Naive thymus-derived CD4-positive, alpha-beta T cell (primary cell): ENCODE measurements around the gene KRTAP4-8. TPM values are rescaled to one million over a fixed set of nuclear protein-coding genes. Genes with fewer than 3 reads are reported as not detected.
"Not testable (repeated sequence)": the region's sequence is repeated elsewhere in the genome, so short reads cannot be mapped to it uniquely, and the experiment has no call there.

Experiments used
- ATAC-seq: fragments of 150-1000 bp; cut with Tn5 transposase; 2 replicates; pipeline ENCODE4 v1.10.0; 2021; ENCODE audit warnings: mild to moderate bottlenecking, moderate library complexity
- CTCF ChIA-PET: fragments of 350-600 bp; sonication (Branson Sonifier 250); formaldehyde crosslinking; loops from one replicate; lab custom pipeline; 2021; ENCODE audit warnings: antibody characterized with exemption; lab: Charles Lee
- POLR2A ChIA-PET: fragments of 350-600 bp; sonication (Branson Sonifier 250); formaldehyde crosslinking; loops from one replicate; lab custom pipeline; 2021; ENCODE audit warnings: antibody characterized with exemption, inconsistent platforms; lab: Charles Lee
- DNase-seq, 9 donors: peaks; one replicate each; pipeline versions ENCODE4 v3.0.0 to v3.0.0-alpha.2; 2020 to 2022; ENCODE audit warnings: mixed read lengths in 1 of 9
- H3K27ac ChIP-seq: one replicate; pipeline ENCODE4 v1.7.0; 2013; ENCODE audit warnings: mild to moderate bottlenecking, low read depth, low read length, moderate library complexity
- H3K27me3 ChIP-seq, 2 donors: one replicate each; pipeline ENCODE4 v1.7.0; 2013; ENCODE audit warnings: low read length in 2 of 2, mild to moderate bottlenecking in 2 of 2, moderate library complexity in 2 of 2; ENCODE audit not compliant: control insufficient read depth in 2 of 2, insufficient read depth in 2 of 2
- H3K36me3 ChIP-seq, 3 experiments: 1 replicate in 2 of 3; 2 replicates in 1 of 3; pipeline ENCODE4 v1.7.0; 2013; ENCODE audit warnings: low read length in 3 of 3, mild to moderate bottlenecking in 3 of 3, moderate library complexity in 1 of 3; ENCODE audit not compliant: insufficient read depth in 3 of 3, control insufficient read depth in 2 of 3
- H3K4me1 ChIP-seq, 2 donors: one replicate each; pipeline ENCODE4 v1.7.0; 2013; ENCODE audit warnings: low read length in 2 of 2, mild to moderate bottlenecking in 2 of 2, moderate library complexity in 1 of 2; ENCODE audit not compliant: control insufficient read depth in 2 of 2, insufficient read depth in 2 of 2
- H3K4me3 ChIP-seq: 2 replicates; pipeline ENCODE4 v1.7.0; 2013; ENCODE audit warnings: mild to moderate bottlenecking, low read length
- H3K9me3 ChIP-seq, 3 experiments: 1 replicate in 2 of 3; 2 replicates in 1 of 3; pipeline ENCODE4 v1.7.0; 2013; ENCODE audit warnings: low read length in 3 of 3; ENCODE audit not compliant: control insufficient read depth in 2 of 3
- H3K27ac Mint-ChIP-seq, 9 donors: one replicate each; pipeline ENCODE4 v1.8.0; 2020 to 2022; ENCODE audit warnings: mixed read lengths in 9 of 9, mild to moderate bottlenecking in 8 of 9, moderate library complexity in 5 of 9, inconsistent platforms in 2 of 9
- H3K27me3 Mint-ChIP-seq, 5 donors: one replicate each; pipeline ENCODE4 v1.8.0; 2021 to 2022; ENCODE audit warnings: mixed read lengths in 5 of 5, mild to moderate bottlenecking in 1 of 5
- H3K36me3 Mint-ChIP-seq, 5 donors: one replicate each; pipeline ENCODE4 v1.8.0; 2020 to 2022; ENCODE audit warnings: mixed read lengths in 5 of 5, mild to moderate bottlenecking in 3 of 5, inconsistent platforms in 1 of 5
- H3K4me1 Mint-ChIP-seq, 7 donors: one replicate each; pipeline ENCODE4 v1.8.0; 2020 to 2022; ENCODE audit warnings: mixed read lengths in 7 of 7, mild to moderate bottlenecking in 3 of 7, inconsistent platforms in 1 of 7
- H3K4me3 Mint-ChIP-seq, 10 donors: one replicate each; pipeline ENCODE4 v1.8.0; 2020 to 2022; ENCODE audit warnings: mild to moderate bottlenecking in 10 of 10, mixed read lengths in 10 of 10, moderate library complexity in 6 of 10, inconsistent platforms in 2 of 10
- H3K9me3 Mint-ChIP-seq, 11 donors: one replicate each; pipeline ENCODE4 v1.8.0; 2020 to 2022; ENCODE audit warnings: mixed read lengths in 11 of 11, mild to moderate bottlenecking in 4 of 11, inconsistent platforms in 1 of 11, moderate library complexity in 1 of 11
- intact Hi-C, 2 donors: fragments of 100-400 bp; cut with micrococcal nuclease; formaldehyde crosslinking; loops; one replicate each; pipeline ENCODE4 v1.15.1; 2023
- polyA plus RNA-seq, 2 donors: library from polyadenylated mRNA; unstranded; fragments of 300-500 nt; fragmentation: Illumina TruSeq; gene quantifications; one replicate each; pipeline ENCODE4 v1.2.3, GENCODE V29; 2021
- total RNA-seq, 6 experiments: library from RNA in 5 of 6; stranded (reverse) in 5 of 6; gene quantifications; 1 replicate in 5 of 6; 2 replicates in 1 of 6; pipeline ENCODE4 v1.2.3 and lab custom pipeline; 2021 to 2026

KRTAP4-8 gene
- total and polyA plus RNA-seq, 7 experiments from 2014 or later, result not detected

DNA sequence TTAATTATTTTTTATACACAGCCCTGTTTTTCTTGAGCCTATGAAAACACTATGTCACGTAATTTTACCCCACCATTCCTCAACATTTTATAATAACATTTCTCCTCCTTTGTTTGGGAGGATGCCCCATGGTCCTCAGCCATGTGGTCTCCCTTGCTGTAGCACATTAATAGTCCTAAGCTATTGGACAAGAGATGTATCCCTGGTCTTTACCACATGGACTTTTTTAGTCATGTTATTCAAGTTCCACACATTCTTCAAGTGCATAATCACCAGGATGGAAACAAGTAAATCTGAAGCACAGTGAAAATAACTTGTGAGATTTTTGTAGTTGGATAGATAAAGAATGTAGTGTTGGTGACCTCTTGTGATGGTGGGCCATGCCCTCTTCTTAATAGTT is 36.0 kb downstream of the KRTAP4-8 start:
- H3K27ac ChIP-seq, result no peak overlapping the region
- DNase-seq, result no peak
- ChIA-PET CTCF (no interaction called here), POLR2A (interaction anchor here (0.6 kb wide), 1 partner anchor 446 kb away, joined by 3 read pairs; no protein-coding TSS in a partner anchor)
- Mint-ChIP-seq H3K9me3 (peaks cover 0 to 8% (median 0%) of the 10 kb centered on the region in 11 donors), H3K4me3 (no peak overlapping the region), H3K27ac (no peak overlapping the region), H3K4me1 (no peaks in the 10 kb centered on the region), H3K27me3 (peaks cover 26 to 59% (median 35%) of the 10 kb centered on the region in 5 donors), H3K36me3 (peaks cover 0 to 3% (median 0%) of the 10 kb centered on the region in 5 donors)
- H3K27me3 ChIP-seq, result no peaks in the 10 kb centered on the region
- intact Hi-C loops, result no loop called here
- H3K4me3 ChIP-seq, result no peak overlapping the region
- no peaks in the 10 kb centered on the region for H3K9me3 ChIP-seq
- H3K36me3 ChIP-seq, result no peaks in the 10 kb centered on the region
- H3K4me1 ChIP-seq, result no peaks in the 10 kb centered on the region
- no peak for ATAC-seq

DNA sequence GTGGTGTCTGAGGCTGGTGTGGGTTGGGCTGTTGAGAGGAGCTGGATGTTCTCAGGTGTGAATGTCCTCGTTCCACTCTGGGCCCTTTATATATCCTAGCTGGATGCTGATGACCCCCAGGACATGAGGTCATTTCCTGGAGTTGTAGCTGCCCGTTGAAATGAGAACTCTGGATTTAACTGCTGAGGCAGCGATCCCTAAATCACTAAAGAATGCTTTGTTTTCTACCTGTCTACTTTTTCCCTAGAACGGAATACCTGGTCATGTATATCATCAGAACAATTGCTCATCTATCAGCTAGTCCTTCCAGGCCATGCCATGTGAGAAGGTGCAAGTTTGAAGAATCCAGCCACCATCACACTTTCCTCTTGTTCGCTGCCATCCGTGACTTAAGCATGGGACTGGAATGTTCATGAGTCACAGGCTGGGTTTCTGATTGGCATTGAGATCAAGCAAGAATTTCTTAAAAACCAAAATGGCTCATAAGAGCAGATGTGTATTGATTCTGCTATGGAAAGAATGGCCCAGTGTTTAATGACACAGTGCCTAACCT is 37.8 kb downstream of the KRTAP4-8 start, which contains the start of gene KRTAP2-3:
Gene KRTAP2-3 (minus strand): TSS at position 63 of the 553 bp plus-strand sequence. CDS start 64 bp downstream, outside the sequence.
- Histone ChIP-seq H3K27ac (no peak within 1 kb of the TSS), H3K9me3 (no peaks in the 10 kb centered on the region), H3K36me3 (no peaks in the 10 kb centered on the region), H3K27me3 (no peaks in the 10 kb centered on the region), H3K4me1 (no peaks in the 10 kb centered on the region), H3K4me3 (no peak within 1 kb of the TSS)
- CTCF ChIA-PET, result no interaction called here
- ATAC-seq (no peak), DNase-seq (no peak)
- H3K4me1 Mint-ChIP-seq, result no peaks in the 10 kb centered on the region
- H3K36me3 Mint-ChIP-seq, result peaks cover 0 to 3% (median 0%) of the 10 kb centered on the region in 5 donors
- H3K9me3 Mint-ChIP-seq, result peaks cover 0 to 8% (median 0%) of the 10 kb centered on the region in 11 donors
- POLR2A ChIA-PET, result no interaction called here
- peaks cover 26 to 62% (median 42%) of the 10 kb centered on the region in 5 donors for H3K27me3 Mint-ChIP-seq
- no peak within 1 kb of the TSS for H3K4me3 Mint-ChIP-seq
- no peak within 1 kb of the TSS for H3K27ac Mint-ChIP-seq
- intact Hi-C loops, result no loop called here

DNA sequence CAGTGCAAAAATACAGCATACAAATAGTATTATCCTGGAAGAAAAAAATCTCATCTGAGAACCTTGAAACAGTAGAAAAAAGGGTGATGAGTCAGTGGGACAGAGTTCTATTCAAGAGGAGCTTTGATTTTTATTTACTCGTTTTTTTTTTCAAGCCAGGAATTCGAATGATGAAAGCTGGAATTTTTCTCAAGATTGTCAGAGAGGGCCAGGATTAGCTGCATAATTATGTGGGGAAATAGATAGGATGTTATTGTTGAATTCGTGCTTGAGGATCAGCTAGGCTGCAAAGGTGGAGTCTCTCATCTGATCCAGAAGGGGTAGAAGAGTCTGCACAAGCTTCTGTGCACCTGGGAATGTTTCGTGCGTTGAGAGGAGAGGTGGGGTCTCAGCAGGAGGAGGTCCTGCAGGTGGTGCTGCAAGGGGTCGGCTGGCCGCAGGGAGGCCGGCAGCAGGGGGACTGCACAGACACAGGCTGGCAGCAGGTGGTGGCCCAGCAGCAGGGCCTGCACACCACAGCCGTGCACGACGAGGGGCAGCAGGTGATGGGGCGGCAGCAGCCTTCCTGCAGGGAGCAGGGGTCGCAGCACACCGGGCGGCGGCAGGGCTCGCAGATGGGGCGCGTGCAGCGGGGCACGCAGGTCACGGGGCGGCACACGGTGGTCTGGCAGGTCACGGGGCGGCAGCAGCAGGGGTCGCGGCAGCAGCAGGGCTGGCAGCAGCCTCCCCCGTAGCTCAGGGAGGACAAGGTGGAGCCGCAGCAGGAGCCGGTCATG is 38.5 kb downstream of the KRTAP4-8 start:
- H3K4me1 Mint-ChIP-seq, POLR2A ChIA-PET, H3K9me3 Mint-ChIP-seq, H3K36me3 Mint-ChIP-seq, DNase-seq, H3K27me3 ChIP-seq, H3K4me3 Mint-ChIP-seq, ATAC-seq, H3K9me3 ChIP-seq, intact Hi-C loops, H3K4me1 ChIP-seq, H3K4me3 ChIP-seq, H3K36me3 ChIP-seq, H3K27ac ChIP-seq, H3K27ac Mint-ChIP-seq: not testable (repeated sequence)
- CTCF ChIA-PET, result interaction anchor here (0.5 kb wide), 1 partner anchor 490 kb away, joined by 3 read pairs; no protein-coding TSS in a partner anchor
- H3K27me3 Mint-ChIP-seq, result peaks cover 26 to 59% (median 42%) of the 10 kb centered on the region in 5 donors

DNA sequence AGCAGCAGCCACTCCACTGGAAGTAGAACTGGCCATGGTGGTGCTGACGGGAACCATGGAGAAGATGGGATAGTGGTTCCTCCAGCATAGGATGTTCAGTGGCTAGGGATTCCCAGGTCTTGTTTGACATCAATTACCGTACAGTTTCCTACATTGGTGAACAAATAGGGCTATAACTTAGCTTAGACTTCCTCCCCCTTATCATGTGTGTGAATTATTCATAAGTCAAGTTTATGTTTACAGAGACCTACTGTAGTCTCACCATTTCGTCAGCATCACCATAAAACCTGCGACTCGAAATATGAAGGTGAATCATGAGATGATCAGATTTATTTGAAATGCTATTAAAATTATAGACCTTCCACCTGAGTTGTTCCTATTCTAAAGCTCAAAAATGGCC is 39.2 kb downstream of the KRTAP4-8 start:
- peaks cover 0 to 8% (median 0%) of the 10 kb centered on the region in 11 donors for H3K9me3 Mint-ChIP-seq

DNA sequence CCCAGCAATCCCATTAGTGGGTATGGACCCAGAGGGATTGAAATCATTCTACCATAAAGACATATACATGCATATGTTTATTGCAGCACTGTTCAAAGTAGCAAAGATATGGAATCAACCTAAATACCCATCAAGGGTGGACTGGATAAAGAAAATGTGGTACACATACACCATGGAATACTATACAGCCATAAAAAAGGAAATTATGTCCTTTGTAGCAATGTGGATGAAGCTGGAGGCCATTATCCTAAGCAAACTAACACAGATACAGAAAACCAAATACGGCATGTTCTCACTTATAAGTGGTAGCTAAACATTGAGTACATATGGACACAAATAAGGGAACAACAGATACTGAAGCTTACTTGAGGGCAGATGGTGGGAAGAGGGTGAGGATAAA is 40.4 kb downstream of the KRTAP4-8 start:
- no peaks in the 10 kb centered on the region for H3K36me3 ChIP-seq
- H3K4me3 ChIP-seq, result no peak overlapping the region
- H3K27me3 ChIP-seq, result no peaks in the 10 kb centered on the region
- intact Hi-C loops, result no loop called here
- H3K4me3 Mint-ChIP-seq, result no peak overlapping the region
- H3K4me1 ChIP-seq, result no peaks in the 10 kb centered on the region
- peaks cover 26 to 48% (median 42%) of the 10 kb centered on the region in 5 donors for H3K27me3 Mint-ChIP-seq
- H3K36me3 Mint-ChIP-seq, result peaks cover 0 to 3% (median 0%) of the 10 kb centered on the region in 5 donors
- H3K27ac ChIP-seq, result no peak overlapping the region
- peaks cover 0 to 8% (median 0%) of the 10 kb centered on the region in 11 donors for H3K9me3 Mint-ChIP-seq
- H3K4me1 Mint-ChIP-seq, result no peaks in the 10 kb centered on the region
- no peak overlapping the region for H3K27ac Mint-ChIP-seq
- CTCF ChIA-PET, result no interaction called here
- no peaks in the 10 kb centered on the region for H3K9me3 ChIP-seq
- DNase-seq (no peak), ATAC-seq (no peak)
- POLR2A ChIA-PET, result no interaction called here

More for the DNA sequence above, 39.2 kb downstream of the KRTAP4-8 start:
- Mint-ChIP-seq H3K27me3 (peaks cover 26 to 54% (median 42%) of the 10 kb centered on the region in 5 donors), H3K4me3 (no peak overlapping the region), H3K36me3 (peaks cover 0 to 3% (median 0%) of the 10 kb centered on the region in 5 donors), H3K27ac (no peak overlapping the region), H3K4me1 (no peaks in the 10 kb centered on the region)
- H3K9me3 ChIP-seq, result no peaks in the 10 kb centered on the region
- ATAC-seq (no peak), DNase-seq (no peak)
- ChIA-PET CTCF (interaction anchor here (0.5 kb wide), 1 partner anchor 491 kb away, joined by 3 read pairs; no protein-coding TSS in a partner anchor), POLR2A (no interaction called here)
- intact Hi-C loops, result no loop called here
- no peaks in the 10 kb centered on the region for H3K27me3 ChIP-seq
- no peaks in the 10 kb centered on the region for H3K4me1 ChIP-seq
- no peak overlapping the region for H3K27ac ChIP-seq
- H3K4me3 ChIP-seq, result no peak overlapping the region
- no peaks in the 10 kb centered on the region for H3K36me3 ChIP-seq

DNA sequence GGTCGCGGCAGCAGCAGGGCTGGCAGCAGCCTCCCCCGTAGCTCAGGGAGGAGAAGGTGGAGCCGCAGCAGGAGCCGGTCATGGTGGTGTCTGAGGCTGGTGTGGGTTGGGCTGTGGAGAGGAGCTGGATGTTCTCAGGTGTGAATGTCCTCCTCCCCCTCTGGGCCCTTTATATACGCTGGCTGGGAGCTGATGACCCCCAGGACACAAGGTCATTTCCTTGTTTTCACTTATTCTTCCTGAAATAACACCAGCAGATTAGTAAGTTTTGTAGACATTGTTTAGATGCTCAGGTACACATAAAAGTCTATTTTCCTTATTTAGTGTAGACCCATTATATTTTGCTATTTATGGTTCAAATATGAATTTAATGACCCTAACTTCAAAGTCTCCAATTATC is 42.8 kb downstream of the KRTAP4-8 start, which contains the start of gene KRTAP2-2:
Gene KRTAP2-2 (minus strand): TSS at position 101 of the 400 bp plus-strand sequence. CDS start 19 bp downstream, at position 82.
- peaks cover 16 to 34% (median 28%) of the 10 kb centered on the region in 5 donors for H3K27me3 Mint-ChIP-seq
- H3K4me3 Mint-ChIP-seq, intact Hi-C loops, H3K36me3 Mint-ChIP-seq, H3K27ac Mint-ChIP-seq, H3K27me3 ChIP-seq, ATAC-seq, H3K27ac ChIP-seq, POLR2A ChIA-PET, H3K9me3 ChIP-seq, H3K9me3 Mint-ChIP-seq, H3K4me3 ChIP-seq, H3K4me1 ChIP-seq, H3K4me1 Mint-ChIP-seq, CTCF ChIA-PET, DNase-seq, H3K36me3 ChIP-seq: not testable (repeated sequence)
